HEK293 (cell line): ENCODE measurements around the gene TMEM132A.

Experiments
- CTCF ChIA-PET: fragments of 350-600 bp; formaldehyde crosslinking; extraction: SDS; loops from one replicate; lab custom pipeline; 2021; ENCODE audit warnings: antibody characterized with exemption; lab: Yijun Ruan, JAX
- POLR2A ChIA-PET: fragments of 300-600 bp; formaldehyde crosslinking; extraction: SDS; loops from one replicate; lab custom pipeline; 2020; ENCODE audit warnings: antibody characterized with exemption, inconsistent platforms; lab: Yijun Ruan, JAX
- H3K27ac ChIP-seq: fragments of 200-500 bp; sonication (Bioruptor generic); 2 replicates; pipeline ENCODE4 v1.5.1; 2014; ENCODE audit warnings: low read depth, low read length, control low read depth, inconsistent platforms; ENCODE audit errors: extremely low read depth
- H3K36me3 ChIP-seq, 2 experiments: fragments of 200-500 bp in 1 of 2; sonication (Bioruptor generic) in 1 of 2; 1 replicate in 1 of 2; 2 replicates in 1 of 2; pipeline ENCODE4 v1.5.1; 2014 to 2017; ENCODE audit warnings: inconsistent platforms in 2 of 2, low read length in 2 of 2; ENCODE audit not compliant: control insufficient read depth in 2 of 2, insufficient read depth in 1 of 2
- H3K4me1 ChIP-seq: fragments of 200-500 bp; sonication (Bioruptor generic); 2 replicates; pipeline ENCODE4 v1.5.1; 2014; ENCODE audit warnings: mild to moderate bottlenecking, low read length, inconsistent platforms; ENCODE audit not compliant: control insufficient read depth, insufficient read depth
- H3K4me3 ChIP-seq: 2 replicates; pipeline ENCODE4 v1.5.1; 2011; ENCODE audit warnings: low read depth, mild to moderate bottlenecking, control low read depth, low read length, moderate library complexity
- H3K9me3 ChIP-seq: fragments of 200-500 bp; sonication (Bioruptor generic); 2 replicates; pipeline ENCODE4 v1.5.1; 2014; ENCODE audit warnings: low read depth, low read length, inconsistent platforms; ENCODE audit not compliant: control insufficient read depth, insufficient read depth
- FEZF1 ChIP-seq: fragments of 450-650 bp; formaldehyde crosslinking; IDR thresholded peaks from 2 replicates; pipeline ENCODE4 v1.5.1; 2016; ENCODE audit warnings: missing biosample characterization, missing genetic modification characterization
- GLI4 ChIP-seq: fragments of 450-650 bp; formaldehyde crosslinking; IDR thresholded peaks from 2 replicates; pipeline ENCODE4 v1.5.1; 2016; ENCODE audit warnings: missing biosample characterization, missing genetic modification characterization
- PATZ1 ChIP-seq: fragments of 450-650 bp; formaldehyde crosslinking; IDR thresholded peaks from 2 replicates; pipeline ENCODE4 v1.5.1; 2016; ENCODE audit warnings: missing biosample characterization, missing genetic modification characterization
- RBAK ChIP-seq: fragments of 450-650 bp; formaldehyde crosslinking; IDR thresholded peaks from 2 replicates; pipeline ENCODE4 v1.5.1; 2016; ENCODE audit warnings: missing biosample characterization, missing genetic modification characterization
- ZFP37 ChIP-seq: fragments of 450-650 bp; formaldehyde crosslinking; IDR thresholded peaks from 2 replicates; pipeline ENCODE4 v1.5.1; 2016; ENCODE audit warnings: missing biosample characterization, missing genetic modification characterization
- ZIC2 ChIP-seq: fragments of 450-650 bp; formaldehyde crosslinking; IDR thresholded peaks from 2 replicates; pipeline ENCODE4 v1.5.1; 2016; ENCODE audit warnings: missing biosample characterization, missing genetic modification characterization
- ZNF140 ChIP-seq: fragments of 450-650 bp; formaldehyde crosslinking; IDR thresholded peaks from 2 replicates; pipeline ENCODE4 v1.5.1; 2016; ENCODE audit warnings: missing biosample characterization, missing genetic modification characterization
- ZNF426 ChIP-seq: fragments of 450-650 bp; formaldehyde crosslinking; IDR thresholded peaks from 2 replicates; pipeline ENCODE4 v1.5.1; 2017; ENCODE audit warnings: missing biosample characterization, missing genetic modification characterization, mild to moderate bottlenecking, inconsistent platforms, moderate library complexity
- ZNF571 ChIP-seq: fragments of 450-650 bp; formaldehyde crosslinking; IDR thresholded peaks from 2 replicates; pipeline ENCODE4 v1.5.0; 2017; ENCODE audit warnings: missing biosample characterization, missing genetic modification characterization
- ZNF580 ChIP-seq: fragments of 450-650 bp; formaldehyde crosslinking; IDR thresholded peaks from 2 replicates; pipeline ENCODE4 v1.5.1; 2016; ENCODE audit warnings: missing biosample characterization, missing genetic modification characterization
- ZNF626 ChIP-seq: fragments of 450-650 bp; sonication (Bioruptor Pico); formaldehyde crosslinking; IDR thresholded peaks from 2 replicates; pipeline ENCODE4 v1.5.1; 2018; ENCODE audit warnings: missing biosample characterization, missing genetic modification characterization, inconsistent platforms
- ZNF629 ChIP-seq: fragments of 450-650 bp; formaldehyde crosslinking; IDR thresholded peaks from 2 replicates; pipeline ENCODE4 v1.5.1; 2017; ENCODE audit warnings: missing biosample characterization, missing genetic modification characterization
- ZNF843 ChIP-seq: fragments of 450-650 bp; formaldehyde crosslinking; IDR thresholded peaks from 2 replicates; pipeline ENCODE4 v1.5.1; 2016; ENCODE audit warnings: missing biosample characterization, missing genetic modification characterization
- ZXDB ChIP-seq: fragments of 450-650 bp; formaldehyde crosslinking; IDR thresholded peaks from 2 replicates; pipeline ENCODE4 v1.5.1; 2016; ENCODE audit warnings: missing biosample characterization, missing genetic modification characterization
- TF ChIP-seq, protein P1 (sequence below): fragments of 450-650 bp; IDR thresholded peaks from 2 replicates; pipeline ENCODE4 v1.5.1; 2018; ENCODE audit warnings: missing biosample characterization, mild to moderate bottlenecking, missing genetic modification characterization
- TF ChIP-seq, protein P2 (sequence below): fragments of 450-650 bp; formaldehyde crosslinking; IDR thresholded peaks from 2 replicates; pipeline ENCODE4 v1.5.1; 2016; ENCODE audit warnings: missing biosample characterization, missing genetic modification characterization

The TMEM132A gene

GRCh38 chr11:60910711-60911380, 13.4 kb upstream of the TMEM132A start:
- ChIA-PET CTCF (interaction anchor here (1.8 kb wide), 1 partner anchor 12 kb away, joined by 7 read pairs; no protein-coding TSS in a partner anchor), POLR2A (no interaction called here)
- Histone ChIP-seq H3K4me3 (no peak overlapping the region), H3K36me3 (peaks cover 0 to 2% of the 10 kb centered on the region in 2 experiments; a peak in 1 of 3 replicates), H3K27ac (no peak overlapping the region), H3K9me3 (no peaks in the 10 kb centered on the region), H3K4me1 (no peaks in the 10 kb centered on the region)
- TF ChIP-seq GLI4 (tag by site-specific recombination) (no peak), ZNF571 (no peak), ZNF626 (no peak), ZNF843 (tag by site-specific recombination) (no peak), ZNF629 (tag by site-specific recombination) (no peak), ZFP37 (tag by site-specific recombination) (no peak), FEZF1 (tag by site-specific recombination) (no peak), ZNF140 (tag by site-specific recombination) (no peak), RBAK (tag by site-specific recombination) (no peak), ZNF580 (no peak), ZXDB (tag by site-specific recombination) (no peak), PATZ1 (tag by site-specific recombination) (no peak)
- TF ChIP-seq, protein P1, sequence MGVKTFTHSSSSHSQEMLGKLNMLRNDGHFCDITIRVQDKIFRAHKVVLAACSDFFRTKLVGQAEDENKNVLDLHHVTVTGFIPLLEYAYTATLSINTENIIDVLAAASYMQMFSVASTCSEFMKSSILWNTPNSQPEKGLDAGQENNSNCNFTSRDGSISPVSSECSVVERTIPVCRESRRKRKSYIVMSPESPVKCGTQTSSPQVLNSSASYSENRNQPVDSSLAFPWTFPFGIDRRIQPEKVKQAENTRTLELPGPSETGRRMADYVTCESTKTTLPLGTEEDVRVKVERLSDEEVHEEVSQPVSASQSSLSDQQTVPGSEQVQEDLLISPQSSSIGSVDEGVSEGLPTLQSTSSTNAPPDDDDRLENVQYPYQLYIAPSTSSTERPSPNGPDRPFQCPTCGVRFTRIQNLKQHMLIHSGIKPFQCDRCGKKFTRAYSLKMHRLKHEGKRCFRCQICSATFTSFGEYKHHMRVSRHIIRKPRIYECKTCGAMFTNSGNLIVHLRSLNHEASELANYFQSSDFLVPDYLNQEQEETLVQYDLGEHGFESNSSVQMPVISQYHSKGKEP (tag by site-specific recombination) = no peak

DNA sequence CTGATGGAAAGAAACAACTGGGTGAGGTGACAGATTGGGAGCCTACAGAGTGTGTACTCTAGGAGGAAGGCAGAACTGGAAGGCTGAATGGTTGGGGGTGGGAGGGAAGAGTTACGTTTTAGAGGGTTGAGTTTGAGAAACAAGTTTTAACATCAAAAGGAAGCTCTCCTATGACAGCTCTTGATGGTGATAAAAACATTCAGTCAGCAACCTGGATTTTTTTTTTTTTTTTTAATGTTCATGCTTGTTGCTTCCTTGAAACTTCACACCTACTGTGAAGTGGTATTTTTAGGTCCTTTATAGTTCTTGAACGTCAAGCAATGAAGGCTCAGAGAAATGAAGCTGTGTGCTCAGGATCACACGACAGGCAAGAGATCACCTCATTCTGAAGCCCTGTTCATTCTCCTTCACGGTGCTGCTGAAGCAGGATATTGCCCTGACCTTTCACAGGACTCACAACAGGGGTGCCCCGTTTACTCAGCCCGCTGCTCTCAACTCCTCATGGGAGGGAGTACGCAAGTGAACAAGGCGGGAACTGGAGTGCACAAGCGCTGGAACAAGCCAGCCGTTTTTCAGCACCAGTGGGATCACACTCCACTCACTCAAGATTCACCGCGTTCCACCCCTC, 11.9 kb upstream of the TMEM132A start:
- Histone ChIP-seq H3K4me1 (no peaks in the 10 kb centered on the region), H3K36me3 (peaks cover 0 to 12% of the 10 kb centered on the region in 2 experiments; a peak in 1 of 3 replicates), H3K27ac (no peak overlapping the region), H3K9me3 (no peaks in the 10 kb centered on the region), H3K4me3 (no peak overlapping the region)
- CTCF ChIA-PET = interaction anchor here (0.6 to 2.5 kb wide), 8 partner anchors 13 to 275 kb away, joined by 3 to 9 read pairs (median 4); no protein-coding TSS in a partner anchor
- TF ChIP-seq ZIC2 (tag by site-specific recombination) (peak; percentile 48), ZNF426 (no peak)
- TF ChIP-seq, protein P2, sequence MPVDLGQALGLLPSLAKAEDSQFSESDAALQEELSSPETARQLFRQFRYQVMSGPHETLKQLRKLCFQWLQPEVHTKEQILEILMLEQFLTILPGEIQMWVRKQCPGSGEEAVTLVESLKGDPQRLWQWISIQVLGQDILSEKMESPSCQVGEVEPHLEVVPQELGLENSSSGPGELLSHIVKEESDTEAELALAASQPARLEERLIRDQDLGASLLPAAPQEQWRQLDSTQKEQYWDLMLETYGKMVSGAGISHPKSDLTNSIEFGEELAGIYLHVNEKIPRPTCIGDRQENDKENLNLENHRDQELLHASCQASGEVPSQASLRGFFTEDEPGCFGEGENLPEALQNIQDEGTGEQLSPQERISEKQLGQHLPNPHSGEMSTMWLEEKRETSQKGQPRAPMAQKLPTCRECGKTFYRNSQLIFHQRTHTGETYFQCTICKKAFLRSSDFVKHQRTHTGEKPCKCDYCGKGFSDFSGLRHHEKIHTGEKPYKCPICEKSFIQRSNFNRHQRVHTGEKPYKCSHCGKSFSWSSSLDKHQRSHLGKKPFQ = peak; percentile 29; the same call in 1 of the 2 replicates
- POLR2A ChIA-PET = no interaction called here
